GDM1 (cell line): ENCODE results near the gene GREB1.

Experiments used
- DNase-seq: peaks from one replicate; lab custom pipeline; 2025; lab: John Stamatoyannopoulos, UW

GREB1 gene

DNA sequence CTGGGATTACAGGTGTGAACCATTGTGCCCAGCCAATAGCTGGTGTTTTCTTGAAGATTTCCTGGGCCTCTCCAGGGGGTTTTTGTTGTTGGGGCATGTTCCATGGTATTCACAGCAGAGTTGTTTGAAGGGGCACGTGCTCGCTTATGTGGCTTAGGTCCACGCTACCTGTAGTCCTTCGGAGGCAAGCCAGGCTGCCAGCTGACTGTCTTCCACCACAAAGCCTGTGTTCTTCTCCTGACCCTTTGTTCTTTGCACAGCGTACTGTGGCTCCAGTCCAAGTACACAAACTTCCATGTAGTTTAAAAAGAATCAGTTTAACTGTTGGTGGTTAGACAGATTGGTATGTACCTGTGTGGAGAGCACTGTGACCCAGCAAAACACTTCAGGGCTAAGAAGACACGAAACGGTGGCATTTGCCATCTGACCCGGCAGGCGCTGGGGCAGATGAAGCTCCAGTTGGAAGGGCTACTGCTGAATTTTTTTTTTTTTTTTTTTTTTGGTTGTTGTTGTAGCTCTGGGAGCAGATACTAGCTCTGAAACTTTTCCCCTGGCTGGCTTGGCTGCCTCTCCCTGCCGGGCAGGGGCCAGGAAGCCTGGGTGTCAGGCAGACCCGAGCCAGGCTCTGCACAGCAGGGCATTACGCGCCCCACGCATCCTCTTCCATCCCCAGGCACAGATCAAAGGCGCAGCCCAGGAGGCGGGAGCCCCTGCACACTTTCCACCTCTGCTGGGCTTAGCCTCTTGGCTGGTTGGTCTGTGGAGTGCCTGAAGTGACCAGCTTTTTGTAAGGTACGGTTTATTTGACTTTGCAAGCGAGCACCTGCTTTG lies 5.7 kb downstream of the GREB1 start:
- no peak for DNase-seq

DNA sequence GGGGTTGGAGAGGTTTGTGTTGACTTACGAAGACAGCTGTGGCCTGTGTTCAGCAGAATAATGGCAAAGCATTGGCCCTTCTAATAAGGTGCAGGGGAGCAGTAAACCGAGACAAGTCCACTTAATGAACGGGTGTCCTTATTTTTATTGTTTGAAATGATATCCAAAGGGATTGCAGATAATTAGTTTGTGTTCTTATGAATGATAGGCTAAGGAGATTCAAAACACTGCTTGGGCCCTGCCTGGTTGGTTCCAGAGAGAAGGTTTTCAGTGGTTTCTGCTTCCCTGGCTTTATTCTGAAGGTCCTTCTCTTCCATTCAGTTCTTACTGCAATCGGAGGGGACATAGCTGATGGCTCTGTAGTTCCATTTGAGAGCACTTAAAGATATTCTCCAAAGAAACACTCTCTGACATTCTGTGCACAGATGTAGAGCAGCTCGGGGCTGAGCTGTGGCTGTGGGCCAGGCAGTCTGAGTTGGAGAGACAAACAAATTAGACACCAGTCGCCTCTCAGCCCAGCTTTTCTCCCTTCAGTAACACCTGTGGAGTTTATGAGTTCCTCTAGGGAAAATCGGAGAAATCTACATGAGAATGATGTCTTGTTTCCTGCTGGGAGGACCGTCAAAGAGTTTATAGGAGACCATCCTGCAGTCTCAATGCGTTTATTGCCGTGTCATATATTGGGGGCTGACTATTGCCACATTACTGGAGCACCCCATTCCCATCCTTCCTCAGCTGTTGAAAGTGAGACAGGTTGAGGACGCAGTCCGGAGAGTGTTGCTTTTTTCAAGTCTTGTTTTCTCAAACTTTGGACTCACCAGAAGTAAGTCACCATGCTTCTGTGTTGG lies 6.5 kb downstream of the GREB1 start:
- no peak for DNase-seq

DNA sequence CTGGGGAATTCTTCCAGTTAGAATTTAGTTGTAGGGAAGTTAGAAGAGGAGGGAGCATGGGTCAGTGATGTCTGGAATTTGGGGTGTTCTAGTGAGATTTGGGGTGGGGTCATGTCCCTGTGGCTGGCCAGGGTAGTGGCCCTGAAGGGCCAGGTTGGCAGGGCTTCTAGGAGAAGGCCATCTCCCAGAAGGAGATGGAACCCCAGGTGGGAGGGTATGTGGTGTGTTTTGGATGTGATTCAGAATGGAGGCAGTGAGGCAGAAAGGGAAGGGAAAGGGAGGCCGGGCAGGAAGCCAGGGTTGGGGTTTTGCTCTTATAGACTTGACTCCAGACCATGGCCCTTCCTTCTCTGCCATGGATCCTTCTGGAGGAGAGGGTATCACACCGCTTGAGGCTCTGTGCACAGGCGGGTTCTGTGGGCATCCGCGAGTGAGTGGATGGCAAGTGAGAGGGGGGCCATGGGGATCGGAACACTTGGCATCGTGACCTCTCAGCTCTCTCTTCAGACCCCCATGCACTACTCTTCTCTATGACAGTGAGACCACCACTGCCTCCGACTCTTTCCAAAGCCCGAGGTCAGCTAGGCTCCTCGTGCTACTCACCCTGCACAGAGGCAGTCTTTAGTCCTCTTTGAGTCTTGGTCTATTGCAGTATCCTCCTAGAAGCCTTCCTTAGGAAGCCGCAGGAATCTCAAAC lies 7.3 kb downstream of the GREB1 start:
- DNase-seq = no peak

DNA sequence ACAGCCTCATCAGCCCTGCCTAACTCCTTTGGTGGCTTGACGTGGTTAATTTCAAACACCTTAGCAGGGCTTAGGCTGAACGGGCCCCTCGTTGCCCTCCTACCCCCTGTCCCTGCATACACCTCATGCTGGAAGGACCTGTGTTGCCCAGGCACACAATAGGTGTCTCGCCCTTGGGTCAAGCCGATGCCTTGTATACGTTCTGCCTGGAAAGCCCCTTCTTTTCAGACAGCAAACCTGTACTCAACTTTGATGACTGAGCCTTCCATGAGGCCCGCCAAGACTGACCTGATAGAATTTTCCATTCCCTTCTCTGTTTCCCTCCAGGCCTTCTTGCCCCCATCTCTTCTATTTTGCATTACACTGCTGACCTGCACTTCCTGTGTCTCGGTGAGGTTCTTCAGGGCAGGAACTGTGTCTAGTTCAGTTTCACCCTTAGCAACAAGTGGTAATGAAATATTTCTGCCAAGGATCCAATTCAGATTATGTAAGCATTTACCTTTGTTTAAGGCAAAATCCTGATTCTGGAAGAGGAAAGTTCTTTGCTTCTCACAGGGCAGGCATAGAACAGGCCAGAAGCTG lies 7.9 kb downstream of the GREB1 start:
- no peak for DNase-seq

DNA sequence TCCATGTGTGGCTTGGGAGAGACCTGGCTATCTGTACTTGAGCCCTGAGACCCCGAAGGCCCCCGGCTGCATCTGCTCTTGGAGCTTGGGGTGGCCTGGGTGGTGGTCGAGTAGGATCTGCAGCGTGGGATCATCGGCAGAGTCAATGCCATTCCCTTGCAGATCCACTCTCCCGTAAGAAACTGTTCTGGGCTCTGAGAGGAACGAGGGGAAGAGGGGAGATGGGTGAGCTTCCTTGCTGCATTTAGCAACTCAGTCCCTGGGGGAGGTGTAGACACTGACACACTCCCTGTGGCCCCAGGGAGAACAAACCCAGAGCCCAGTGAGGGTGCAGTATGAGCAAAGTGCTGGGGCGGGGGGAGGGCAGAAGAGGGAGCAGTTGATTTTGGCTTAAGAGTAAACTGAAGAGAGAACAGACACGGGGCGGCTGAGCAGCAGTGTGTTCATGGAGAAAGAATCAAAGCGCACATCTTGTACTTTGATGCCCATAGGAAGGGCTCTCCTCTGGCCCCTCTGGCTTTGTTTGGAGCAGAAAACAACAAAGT lies 8.5 kb downstream of the GREB1 start:
- DNase-seq = no peak

DNA sequence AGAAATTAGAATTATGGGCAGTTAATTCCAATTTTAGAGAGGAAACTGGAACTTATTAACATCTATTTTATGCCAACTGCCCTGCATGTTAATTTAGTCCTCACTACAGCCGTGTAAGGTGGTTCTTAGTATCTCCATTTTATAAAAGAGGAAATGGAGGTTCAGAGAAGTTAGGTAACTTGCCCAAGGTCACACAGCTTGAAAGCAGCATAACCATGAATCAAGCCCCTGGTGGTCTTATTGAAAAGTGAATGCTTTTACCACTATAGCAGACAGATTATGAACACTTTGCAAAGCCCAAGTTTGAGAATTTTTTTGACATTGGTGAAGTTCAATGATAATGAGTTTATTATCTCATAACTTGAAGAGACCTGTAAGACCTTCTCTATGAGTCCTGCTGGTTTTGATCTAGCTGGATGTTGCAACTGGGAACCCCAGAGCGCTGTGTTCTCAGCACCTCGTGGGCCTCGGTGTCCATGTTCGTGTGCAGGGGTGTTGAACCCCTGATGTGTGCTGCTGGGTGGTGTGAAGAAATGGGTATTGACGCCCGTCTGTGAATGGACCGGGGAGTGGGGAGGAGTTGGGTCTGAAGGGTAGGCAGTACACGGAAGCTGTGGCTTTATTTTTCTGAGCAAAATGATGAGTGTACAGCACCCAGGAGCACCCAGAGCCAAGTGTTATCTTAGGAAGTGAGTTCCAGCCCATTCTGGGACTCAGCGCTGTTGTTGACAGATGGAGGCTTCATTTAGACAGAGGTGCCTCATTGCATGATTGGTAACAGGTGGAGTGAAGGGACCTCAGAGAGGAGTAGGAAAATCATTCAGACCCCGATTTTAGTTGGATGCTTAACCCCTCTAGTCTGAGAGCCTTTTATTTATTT lies 9.7 kb downstream of the GREB1 start:
- DNase-seq = no peak

DNA sequence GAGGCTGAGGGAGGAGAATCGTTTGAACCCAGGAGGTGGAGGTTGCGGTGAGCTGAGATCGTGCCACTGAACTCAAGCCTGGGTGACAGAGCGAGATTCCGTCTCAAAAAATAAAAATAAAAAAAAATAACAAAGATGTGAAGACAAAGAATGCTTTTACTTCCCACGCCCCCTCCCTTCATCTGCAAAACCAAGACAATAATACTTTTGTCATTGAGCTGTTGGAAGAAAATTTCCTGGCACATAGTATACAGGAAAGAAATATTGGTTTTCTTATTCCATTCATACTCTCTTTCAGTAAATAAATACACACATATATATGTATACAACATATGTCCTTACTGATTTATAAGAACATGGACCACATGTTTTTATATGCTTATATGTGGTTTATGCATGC lies 12.2 kb downstream of the GREB1 start:
- DNase-seq = no peak

DNA sequence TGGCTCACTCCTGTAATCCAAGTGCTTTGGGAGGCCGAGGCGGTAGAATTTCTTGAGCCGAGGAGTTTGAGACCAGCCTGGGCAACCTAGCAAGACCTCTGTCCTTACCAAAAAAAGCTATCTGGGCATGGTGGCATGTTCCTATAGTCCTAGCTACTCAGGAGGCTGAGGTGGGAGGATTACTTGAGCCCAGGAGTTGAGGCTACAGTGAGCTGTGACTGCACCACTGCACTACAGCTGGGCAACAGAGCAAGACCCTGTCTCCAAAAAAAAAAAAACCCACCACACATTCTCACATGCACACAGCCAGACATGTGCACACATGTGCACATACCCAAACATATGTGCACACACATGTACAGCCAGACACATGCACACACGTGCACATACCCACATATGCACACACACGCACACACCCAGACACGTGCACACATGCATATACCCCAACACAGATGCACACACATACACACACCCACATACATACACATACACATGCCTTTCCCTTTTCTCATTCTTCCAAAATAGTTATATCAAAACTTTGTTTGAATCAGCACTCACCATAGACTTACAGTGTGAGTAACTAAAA lies 14.2 kb downstream of the GREB1 start:
- no peak for DNase-seq

DNA sequence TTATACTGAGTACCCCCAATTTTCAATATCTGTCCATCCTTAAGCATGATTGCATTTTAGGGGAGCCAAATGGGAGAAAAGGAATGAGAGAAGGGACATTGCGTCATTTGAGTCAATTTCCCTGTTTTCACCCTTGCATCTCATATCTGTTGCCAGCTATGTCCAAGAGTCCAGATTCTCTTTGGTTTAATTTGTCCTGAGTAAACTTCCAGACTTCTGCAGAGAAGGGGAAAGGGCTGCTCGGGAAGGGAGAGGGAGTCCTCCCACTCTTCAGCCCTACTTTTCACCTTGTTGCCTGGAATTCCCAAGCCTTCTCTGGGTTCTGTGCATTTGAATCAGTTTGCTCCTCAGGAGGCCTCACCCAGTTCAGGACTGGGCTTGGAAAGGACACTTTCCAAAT lies 16.5 kb downstream of the GREB1 start:
- DNase-seq = no peak

DNA sequence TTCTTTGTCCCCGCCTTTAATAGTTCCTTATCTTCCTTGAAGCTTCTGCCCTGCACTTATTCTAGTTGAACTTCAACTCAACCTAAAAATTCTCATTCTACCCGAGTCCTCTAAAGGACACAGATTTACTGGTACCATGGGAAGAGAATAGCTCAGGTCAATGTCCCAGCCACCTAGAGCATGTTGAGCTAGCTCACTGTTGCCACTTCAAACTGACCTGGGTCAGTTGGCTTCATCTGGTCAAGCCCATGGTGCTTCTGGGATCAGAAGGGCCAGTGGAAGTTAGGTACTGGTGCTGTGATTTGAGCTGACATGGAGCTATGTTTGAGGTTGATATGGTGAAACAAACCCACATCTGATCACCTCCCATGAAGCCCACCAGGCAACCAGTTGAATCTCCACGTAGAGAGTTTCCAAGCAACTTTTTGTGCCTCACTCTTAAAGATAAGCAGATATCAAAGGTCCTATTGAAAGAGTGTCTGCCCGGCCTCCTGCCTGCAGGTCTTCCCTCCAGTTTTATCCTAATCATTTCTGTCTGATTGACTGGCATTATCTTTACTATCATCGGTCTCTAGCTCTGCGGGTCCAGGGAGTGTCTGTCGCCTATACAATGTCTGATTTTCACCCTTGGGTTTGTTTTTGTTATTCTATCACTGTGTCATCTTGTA lies 17.2 kb downstream of the GREB1 start:
- no peak for DNase-seq

DNA sequence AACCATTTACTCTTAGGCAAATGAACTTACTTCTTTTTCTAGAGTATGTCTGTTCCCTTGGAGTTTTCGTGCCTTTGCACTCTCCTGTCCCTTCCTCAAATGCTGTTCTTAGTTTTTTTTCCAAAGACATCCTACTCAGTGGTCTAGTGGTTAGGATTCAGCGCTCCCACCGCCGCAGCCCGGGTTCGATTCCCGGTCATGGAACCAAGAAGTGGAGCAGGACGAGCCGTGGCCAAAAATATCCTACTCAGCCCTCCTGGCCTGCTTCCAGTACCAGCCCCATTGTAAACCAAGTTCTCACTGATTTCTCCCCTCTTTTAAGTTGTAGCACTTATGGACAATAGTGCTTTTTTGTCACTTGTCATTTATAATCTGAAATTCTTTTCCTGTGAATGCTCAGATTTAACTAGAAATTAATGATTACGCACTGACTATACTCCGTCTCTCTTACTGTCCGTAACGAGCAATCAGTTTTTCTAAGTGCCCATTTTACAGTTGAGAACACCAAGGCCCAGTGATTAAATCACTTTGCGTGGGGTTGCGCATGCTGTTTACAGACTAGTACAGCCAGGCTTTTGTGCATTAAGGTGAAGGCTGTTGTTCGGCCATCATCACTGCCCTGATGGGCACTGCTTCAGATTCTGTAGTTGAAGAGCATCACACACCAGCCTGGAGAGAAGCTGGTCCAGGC lies 17.9 kb downstream of the GREB1 start:
- DNase-seq = no peak

DNA sequence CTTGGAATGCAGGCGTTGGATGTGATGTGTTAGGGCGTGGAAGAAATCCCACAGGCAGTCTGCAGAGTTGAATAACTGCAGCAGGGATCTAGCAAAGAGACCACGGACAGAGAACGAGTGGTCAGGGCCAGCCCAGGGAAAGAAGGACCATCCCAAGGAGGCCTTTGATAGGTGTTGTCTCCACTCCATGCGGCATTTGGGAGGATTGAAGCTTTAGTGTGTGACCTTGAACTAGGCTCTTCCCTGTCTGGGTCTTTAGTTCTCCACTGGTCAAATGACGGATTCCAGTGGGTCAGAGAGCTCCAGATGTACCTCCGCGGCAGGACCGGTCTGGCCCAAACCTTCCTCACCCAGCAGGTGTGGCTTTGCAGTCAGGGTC lies 18.4 kb downstream of the GREB1 start:
- DNase-seq = no peak

DNA sequence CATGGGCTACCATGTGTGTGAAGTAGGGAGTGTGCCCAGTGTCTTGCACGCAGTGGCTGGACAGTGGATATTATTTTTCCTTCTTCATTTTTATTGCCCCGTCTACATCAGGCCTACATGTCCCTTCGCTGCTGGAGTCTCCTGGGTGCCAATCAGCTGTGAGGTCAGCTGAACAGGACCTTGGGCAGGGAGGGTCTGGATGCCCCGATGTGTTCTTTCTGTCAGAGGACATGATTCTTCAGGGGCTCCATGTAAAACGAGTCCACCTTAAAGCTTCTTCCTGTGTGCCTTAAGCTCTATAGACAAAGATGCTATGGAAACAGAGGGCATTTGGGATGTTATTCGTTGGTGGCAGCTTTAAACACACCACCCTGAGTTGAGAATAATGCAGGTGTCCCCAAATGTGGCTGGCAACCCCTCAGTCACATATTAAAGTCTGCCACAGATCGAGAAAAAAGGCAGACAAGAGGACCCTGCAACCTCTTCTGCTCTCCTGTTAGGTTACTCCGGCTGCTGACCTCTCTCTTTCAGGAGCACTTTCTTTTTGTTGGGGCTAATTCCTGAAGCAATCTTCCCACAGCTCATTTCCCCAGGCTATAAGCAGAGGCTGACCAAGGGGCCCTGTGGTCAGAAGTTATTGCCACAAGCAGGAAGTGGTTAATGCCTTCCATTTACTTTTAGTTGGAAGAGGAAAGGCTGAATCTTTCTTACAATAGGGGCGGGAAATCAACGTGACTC lies 20.0 kb downstream of the GREB1 start:
- no peak for DNase-seq

DNA sequence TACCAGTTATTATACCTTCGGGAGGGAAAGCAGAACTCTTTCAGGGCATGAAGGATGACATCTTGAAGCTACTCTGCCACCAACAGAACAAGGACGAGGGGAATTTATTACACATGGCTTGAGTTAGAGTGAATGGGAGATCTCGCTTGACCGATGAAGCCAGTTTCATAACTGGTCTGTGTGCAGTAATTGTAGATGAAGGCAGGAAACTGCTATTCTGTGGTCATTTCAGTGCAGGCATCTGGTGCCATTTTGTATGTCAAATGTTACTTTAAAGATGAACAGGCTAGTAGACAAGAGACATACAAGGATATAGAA lies 20.5 kb downstream of the GREB1 start:
- DNase-seq = no peak

DNA sequence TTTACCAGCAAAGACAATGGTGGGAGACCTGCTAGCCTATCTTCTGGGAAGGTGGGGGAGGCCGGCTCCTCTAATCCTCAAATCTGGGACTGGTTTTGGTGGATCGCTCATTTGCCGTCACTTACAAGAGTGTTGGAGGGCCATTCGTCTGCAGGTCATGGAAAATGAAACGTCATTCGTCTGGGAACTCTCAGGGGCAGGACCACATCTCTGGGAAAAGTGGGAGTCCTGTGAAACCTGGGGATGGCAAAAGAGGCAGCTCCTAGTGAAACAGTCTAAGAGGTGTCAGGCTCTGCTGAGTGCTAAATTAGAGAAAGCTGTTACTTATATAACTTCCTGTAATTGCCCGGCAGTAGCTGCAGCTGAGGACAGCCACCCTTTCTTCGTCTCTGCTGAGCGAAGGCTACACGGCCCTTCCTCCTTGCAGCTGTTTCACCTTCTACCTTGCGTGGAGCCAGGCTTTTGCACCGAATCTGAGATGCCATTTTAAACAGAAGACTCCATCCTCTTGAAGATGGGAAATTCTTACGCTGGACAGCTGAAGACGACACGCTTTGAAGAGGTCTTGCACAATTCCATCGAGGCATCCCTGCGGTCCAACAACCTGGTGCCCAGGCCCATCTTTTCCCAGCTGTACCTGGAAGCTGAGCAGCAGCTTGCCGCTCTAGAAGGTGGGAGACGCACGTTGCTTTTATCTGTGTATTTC lies 22.4 kb downstream of the GREB1 start:
- DNase-seq = no peak

DNA sequence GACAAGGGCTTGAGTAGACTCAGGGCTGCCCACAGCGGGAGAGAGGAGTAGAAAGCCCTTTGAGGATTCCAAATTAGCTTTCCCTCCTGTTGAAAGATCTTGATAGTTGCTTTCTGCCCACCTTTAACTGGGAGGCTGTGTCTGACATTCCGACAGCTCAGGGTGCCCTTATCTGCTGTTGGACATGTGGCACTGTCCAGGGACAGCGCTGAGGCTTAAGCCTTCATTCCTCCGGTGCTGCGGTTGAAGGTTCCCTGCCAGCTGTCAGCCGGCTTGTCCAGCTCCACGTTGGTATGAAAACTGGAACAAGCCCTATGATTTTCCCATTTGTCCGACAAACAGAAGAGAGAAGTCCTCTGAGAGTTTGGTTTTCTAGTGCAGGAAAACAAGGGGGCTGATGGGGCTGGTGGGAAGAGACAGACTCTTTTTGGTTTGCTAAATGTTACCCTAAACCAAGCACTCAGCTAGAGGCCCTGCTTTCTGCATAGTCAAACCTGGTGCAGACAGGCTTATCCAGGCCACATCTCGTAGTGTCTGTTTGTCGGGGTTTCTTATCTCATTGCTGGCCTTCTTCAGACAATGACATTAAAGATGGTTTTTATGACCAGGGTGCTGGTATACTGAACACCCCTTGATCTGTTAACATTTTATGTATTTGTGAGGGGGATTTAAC lies 24.5 kb downstream of the GREB1 start:
- no peak for DNase-seq

DNA sequence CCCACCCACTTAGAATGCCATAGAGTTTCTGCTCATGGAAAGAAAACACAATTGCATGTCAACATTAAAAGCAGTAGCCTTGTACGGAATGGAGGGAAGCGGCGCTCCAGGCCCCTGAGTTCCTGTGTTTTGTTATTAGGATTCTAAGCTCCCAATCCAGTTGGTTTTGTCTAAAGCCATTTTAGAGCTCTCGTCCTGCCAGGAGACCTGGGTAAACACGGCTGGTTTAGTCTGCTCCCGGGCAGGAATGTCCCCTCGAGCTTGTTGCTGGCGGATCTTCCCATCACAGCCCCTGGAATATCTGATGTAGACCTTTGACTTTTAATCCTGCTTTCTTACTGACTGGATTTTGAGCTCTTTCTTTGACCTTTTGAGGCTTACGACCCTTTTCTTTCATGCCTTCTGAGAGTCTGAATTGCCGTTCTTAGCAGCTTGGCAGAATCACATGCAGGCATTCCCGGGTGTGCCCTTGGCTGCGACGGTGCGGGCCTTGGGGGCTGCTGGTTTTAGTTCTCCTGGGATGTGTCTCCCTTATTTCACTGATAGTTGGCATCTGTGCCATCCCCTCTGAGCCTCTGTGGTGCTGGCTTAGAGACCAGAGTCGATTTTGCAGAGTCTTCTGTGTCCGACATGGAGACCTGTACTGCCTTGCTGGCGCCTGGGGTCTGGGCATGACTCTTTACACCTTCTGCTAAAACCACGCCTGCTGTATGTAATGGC lies 25.4 kb downstream of the GREB1 start:
- DNase-seq = no peak
